ENCODE measurements around the gene USB1.
"Not testable (repeated sequence)": the region's sequence is repeated elsewhere in the genome, so short reads cannot be mapped to it uniquely, and the experiment has no call there.

Gene USB1

DNA sequence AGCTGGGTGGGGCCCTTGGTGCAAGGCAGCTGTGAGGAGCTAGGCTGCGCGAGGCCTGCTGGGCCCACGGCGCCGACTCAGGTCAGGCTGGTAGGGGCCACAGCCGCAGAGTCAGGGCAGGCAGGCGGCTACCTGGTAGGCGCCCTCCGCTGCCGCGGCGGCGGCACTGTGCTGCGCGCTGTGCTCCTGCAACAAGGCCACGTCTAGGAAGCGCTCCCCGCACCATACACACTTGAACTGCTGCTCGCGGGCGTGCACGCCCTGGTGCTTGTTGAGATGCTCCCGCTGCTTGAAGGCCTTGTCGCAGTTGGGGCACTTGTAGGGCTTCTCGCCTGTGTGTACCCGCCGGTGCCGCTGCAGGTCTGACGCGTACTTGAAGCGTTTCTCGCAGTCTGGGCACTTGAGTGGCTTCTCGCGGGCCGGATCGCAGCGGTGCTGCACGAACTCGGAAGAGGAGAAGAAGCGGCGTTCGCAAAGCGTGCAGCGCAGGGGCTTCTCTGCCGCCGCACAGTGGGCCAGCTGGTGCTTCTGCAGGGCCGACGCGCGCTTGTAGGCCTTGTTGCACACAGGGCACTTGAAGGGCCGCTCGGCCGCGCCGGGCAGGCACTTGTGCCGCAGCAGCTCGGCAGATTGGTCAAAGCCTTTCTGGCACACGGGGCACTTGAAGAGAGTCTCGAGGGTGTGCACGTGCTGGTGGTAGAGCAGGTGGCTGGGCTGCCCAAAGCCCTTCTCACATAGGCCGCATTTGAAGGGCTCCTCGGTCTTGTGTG lies 4.6 kb upstream of the USB1 start:
- DNase-seq: no peak

- no peak for DNase-seq
Measured at GRCh38 chr16:57997176-57997527, 4.1 kb upstream of the USB1 start.

- DNase-seq: no peak
Measured at GRCh38 chr16:57997528-57998265, 3.5 kb upstream of the USB1 start.

GRCh38 chr16:57998486-57998885 lies 2.7 kb upstream of the USB1 start:
- peak; percentile 57 to 70 for DNase-seq

DNA sequence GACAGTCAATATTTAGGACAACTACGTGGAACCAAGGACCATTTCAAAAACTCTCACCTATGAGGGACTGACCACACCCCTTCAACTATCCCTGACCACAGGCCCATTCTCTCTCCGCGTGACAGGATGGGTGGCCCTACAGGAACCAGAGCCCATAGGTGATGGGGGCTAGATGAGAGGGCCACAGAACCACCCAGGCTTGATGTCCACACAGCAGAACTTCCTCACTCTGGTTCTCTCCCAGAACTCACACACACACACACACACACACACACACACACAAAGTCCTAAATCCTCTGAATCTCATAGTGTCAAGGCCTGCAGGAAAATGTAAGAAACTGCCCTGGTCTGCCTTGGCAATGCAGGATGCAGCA lies 2.2 kb upstream of the USB1 start:
- no peak for DNase-seq

GRCh38 chr16:57999366-57999970 lies 1.7 kb upstream of the USB1 start:
- peak; percentile 10 to 35 for DNase-seq

GRCh38 chr16:57999971-58000705 lies 1.1 kb upstream of the USB1 start, which contains the start of gene ZNF319:
Gene ZNF319 (minus strand): TSS chr16:58000672. CDS start chr16:57998265, 2,407 bp downstream.
- peak in 1 of 2 donors; percentile 12 for DNase-seq

GRCh38 chr16:58001781-58002415 lies 691 bp downstream of the USB1 start:
- no peak for DNase-seq

GRCh38 chr16:58002416-58002800 lies 1.2 kb downstream of the USB1 start:
- no peak for DNase-seq

- DNase-seq: no peak
Measured at GRCh38 chr16:58002936-58003335, 1.7 kb downstream of the USB1 start.

- DNase-seq: not testable (repeated sequence)
Measured at GRCh38 chr16:58004736-58005135, 3.5 kb downstream of the USB1 start.

GRCh38 chr16:58009856-58010416 lies 8.7 kb downstream of the USB1 start:
- no peak for DNase-seq

- no peak for DNase-seq
Measured at GRCh38 chr16:58010886-58011285, 9.7 kb downstream of the USB1 start.

DNA sequence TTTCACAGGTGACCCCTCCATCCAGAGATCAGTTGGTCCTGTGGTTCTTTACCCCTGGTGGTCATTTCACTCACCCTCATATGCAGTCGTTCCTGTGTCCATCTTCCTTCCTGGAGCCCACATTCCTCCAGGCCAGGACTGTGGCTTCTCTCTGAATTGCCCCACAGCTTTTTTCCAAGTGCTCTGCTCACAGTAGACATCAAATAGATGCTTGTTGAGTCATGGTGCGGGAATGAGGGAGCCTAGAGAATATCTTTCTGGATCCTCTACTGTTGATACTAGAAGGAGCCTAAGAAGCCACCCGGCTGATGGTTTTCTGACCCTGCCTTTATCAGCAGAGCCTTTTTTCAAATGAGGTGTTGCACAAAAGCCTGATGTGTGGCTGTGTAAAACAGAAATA lies 10.4 kb downstream of the USB1 start:
- no peak for DNase-seq

DNA sequence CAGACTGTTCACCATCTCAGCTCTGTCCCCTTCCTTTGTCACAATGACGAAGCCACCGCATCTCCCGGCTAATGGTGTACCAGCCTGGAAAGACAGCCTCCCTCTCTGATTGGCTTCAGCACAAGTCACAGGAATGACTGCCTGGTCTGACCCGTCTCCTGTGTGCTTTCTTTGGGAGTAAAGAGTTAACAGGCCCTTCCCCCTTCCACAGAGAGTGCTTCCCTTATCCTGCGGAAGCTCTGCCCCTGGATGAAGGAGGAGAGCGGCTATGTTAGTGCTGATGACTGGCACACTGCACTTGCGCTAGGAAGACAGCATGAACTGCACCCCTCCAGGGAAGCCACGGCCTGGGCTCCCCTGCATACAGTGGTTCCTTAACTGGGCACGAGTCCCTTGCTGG lies 11.3 kb downstream of the USB1 start:
- DNase-seq: no peak

DNA sequence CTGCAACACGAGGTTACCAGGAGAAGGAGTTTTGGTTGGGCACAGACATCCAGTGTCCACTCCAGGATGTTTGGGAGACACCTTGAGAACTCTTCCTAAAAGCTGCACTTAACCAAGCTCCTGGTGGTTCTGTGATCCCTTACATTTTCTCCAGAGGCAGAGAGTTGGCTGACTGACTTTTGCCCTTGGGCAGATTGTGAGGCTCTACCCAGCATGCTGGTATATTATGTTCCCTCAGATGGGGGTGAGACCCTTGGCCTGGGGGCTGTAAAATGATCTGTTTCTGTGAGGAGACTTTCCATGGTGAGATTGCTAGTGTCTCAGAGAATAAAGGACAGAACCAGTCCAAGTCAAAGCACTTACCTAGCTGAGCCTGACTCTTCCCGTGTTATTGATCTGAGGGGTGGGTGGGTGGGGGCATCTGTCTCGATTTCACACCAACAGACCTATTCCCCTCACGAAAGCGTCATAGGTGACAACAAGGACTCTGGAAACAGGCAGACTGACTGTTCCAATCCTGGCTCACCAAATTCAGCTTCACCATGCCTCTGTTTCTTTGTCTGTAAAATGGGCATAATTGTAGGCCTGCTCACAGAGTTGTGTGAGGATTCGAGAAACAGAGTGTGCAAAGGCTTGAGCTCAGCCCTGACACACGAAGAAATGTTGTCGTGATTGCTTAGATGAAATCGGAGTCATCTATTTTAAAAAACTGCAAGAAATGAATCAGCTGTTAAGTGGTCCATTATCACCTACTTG lies 12.2 kb downstream of the USB1 start:
- DNase-seq: no peak

DNA sequence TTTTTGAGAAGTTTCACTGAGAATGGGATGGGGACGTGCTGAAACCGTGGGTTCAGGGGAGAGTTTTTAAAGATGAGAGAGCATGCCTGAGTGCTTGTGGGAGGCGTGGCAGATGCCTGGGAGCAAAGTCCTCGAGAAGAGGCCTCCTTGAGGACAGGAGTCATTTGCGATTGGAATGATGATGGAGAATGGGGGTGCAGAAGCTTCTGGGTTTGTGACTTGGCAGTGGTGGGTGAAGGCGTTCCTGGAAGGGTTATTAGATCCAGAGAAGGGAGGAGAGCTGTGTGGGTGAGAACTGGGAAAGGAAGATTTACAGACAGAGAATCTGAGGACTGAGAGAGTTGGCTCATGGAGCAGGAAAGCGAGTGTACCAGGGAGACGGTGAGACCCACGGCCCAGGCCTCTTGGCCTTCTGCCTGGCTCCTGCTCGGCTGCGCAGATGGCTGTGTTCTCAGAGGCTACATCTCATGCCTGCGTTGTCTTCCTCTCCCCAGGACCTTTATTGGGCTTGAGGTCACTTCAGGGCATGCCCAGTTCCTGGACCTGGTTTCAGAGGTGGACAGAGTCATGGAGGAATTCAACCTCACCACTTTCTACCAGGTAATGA lies 15.7 kb downstream of the USB1 start:
- DNase-seq: no peak

DNA sequence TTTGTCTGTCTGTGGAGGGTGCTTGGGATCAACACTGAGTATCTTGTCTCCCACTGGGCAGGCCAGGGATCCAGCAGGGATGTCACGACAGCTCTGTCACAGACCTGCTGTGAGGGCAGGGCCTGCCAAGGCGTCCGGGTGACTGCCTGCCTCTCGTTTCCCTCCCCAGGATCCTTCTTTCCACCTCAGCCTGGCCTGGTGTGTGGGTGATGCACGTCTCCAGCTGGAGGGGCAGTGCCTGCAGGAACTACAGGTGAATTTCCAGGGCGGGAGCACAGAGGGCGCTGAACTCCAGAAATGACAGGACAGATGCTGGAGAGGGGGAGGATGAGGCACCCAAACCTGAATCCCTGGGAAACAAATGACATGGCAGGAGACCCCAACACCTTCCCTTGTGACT lies 17.6 kb downstream of the USB1 start:
- no peak for DNase-seq

- no peak for DNase-seq
Measured at GRCh38 chr16:58019866-58020538, 18.8 kb downstream of the USB1 start.

Measured in CD4-positive, alpha-beta T cell treated with Interleukin-1 beta for 1 hour (primary cell).